Measurements from ENCODE around the gene TAS2R31.
A peak's percentile ranks its signal among the peaks of the same experiment; 100 is the strongest.
"Not testable (repeated sequence)": the region's sequence is repeated elsewhere in the genome, so short reads cannot be mapped to it uniquely, and the experiment has no call there.

Gene TAS2R31

DNA sequence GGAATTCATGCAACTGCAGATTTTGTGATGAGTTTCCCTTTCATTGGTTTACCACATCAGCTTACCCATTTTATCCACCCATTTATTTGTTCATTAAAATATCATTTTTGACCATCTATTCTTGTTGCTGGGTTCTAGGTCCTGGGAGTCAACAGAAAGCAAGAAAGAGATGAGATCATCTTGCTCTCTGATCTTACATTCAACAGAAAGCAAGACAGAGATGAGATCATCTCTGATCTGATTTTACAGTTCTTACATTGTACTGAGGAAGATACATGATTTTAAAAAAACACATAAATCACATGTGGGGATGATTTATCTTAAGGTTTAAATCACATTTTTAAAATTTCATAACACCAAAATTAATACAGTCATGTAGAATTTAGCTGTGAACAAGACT is 28.6 kb upstream of the TAS2R31 start:
- H3K4me3 ChIP-seq (replicated peaks; ENCODE audit: low read depth, low read length), result no peak overlapping the region
- DNase-seq (ENCODE audit: low read depth), result peak; percentile 14

GRCh38 chr12:11059041-11059440 is 27.8 kb upstream of the TAS2R31 start:
- DNase-seq (ENCODE audit: low read depth), result no peak
- TF ChIP-seq CTCF (IDR thresholded peaks at IDR 0.05; ENCODE audit: low read length, missing control alignments), result no peak
- no peak overlapping the region for H3K4me3 ChIP-seq (replicated peaks; ENCODE audit: low read depth, low read length)

More for the DNA sequence above, 28.6 kb upstream of the TAS2R31 start:
- TF ChIP-seq CTCF (IDR thresholded peaks at IDR 0.05; ENCODE audit: low read length, missing control alignments), result no peak

DNA sequence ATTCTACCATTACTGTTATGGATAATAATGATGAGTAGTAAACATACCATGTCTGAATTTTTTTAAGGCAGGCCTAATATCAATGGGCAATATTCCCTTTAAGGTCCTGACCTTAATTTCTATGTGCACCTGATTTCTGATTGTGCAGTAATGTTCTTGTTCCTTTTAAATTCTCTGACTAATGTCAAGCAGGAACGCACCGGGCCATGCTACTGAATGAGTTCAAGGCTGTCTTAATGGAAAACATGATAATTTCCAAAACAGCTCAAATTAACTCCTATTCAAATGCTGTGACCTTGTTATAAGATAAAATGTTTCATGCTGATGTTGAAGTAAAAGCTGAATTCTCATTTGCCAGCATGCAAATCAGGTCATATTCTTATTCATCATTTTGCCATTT is 24.1 kb upstream of the TAS2R31 start:
- no peak overlapping the region for H3K4me3 ChIP-seq (replicated peaks; ENCODE audit: low read depth, low read length)
- no peak for DNase-seq (ENCODE audit: low read depth)
- TF ChIP-seq CTCF (IDR thresholded peaks at IDR 0.05; ENCODE audit: low read length, missing control alignments), result no peak

DNA sequence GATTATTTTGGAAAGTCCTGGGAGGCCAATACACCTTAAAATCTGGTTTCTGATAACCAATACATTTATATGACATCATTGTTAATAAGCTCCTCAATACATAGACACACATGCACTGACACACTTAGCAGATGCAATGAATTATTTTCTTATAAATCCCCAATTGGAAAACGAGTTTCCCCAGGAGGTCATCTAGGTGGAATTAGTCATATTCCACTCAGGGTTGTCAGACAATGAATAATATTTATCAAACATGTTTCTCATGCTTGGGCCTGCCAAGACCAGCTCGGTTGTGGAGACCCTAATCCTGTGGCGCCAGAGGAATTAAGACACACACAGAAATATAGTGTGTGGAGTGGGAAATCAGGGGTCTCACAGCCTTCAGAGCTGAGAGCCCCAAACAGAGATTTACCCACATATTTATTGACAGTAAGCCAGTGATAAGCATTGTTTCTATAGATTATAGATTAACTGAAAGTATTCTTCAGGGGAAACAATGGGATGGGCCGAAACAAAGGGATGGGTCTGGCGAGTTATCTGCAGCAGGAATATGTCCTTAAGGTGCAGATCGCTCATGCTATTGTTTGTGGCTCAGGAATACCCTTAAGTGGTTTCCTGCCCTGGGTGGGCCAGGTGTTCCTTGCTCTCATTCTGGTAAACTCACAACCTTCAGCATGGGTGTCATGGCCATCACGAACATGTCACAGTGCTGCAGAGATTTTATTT is 18.8 kb upstream of the TAS2R31 start:
- not testable (repeated sequence) for H3K4me3 ChIP-seq (replicated peaks; ENCODE audit: low read depth, low read length); DNase-seq (ENCODE audit: low read depth)

GRCh38 chr12:11041366-11041765 is 10.2 kb upstream of the TAS2R31 start:
- H3K4me3 ChIP-seq (replicated peaks; ENCODE audit: low read depth, low read length), result not testable (repeated sequence)
- peak; percentile 5 for DNase-seq (ENCODE audit: low read depth)

- no peak for TF ChIP-seq CTCF (IDR thresholded peaks at IDR 0.05; ENCODE audit: low read length, missing control alignments)
- no peak for DNase-seq (ENCODE audit: low read depth)
- H3K4me3 ChIP-seq (replicated peaks; ENCODE audit: low read depth, low read length), result no peak overlapping the region
Measured at GRCh38 chr12:11040162-11040561, 9.0 kb upstream of the TAS2R31 start.

DNA sequence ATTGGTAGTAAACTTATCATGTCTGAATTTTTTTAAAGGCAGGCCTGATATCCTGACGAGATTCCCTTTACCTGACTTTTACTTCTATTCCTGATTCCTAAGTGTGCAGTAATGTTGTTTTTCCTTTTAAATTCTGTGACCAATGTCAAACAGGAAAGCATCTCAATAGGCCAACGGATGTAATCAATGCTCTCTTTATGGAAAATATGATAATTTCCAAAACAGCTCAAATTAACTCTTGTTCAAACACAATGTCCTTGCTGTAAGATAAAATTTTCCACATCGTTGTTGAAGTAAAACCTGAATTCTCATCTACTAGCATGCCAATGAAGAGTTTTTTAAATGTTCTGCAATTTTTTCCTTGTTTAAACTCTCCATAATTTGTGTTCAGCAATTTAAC is 8.0 kb upstream of the TAS2R31 start:
- no peak for TF ChIP-seq CTCF (IDR thresholded peaks at IDR 0.05; ENCODE audit: low read length, missing control alignments)
- no peak for DNase-seq (ENCODE audit: low read depth)
- no peak overlapping the region for H3K4me3 ChIP-seq (replicated peaks; ENCODE audit: low read depth, low read length)

- H3K4me3 ChIP-seq (replicated peaks; ENCODE audit: low read depth, low read length); DNase-seq (ENCODE audit: low read depth): not testable (repeated sequence)
Measured at GRCh38 chr12:11033959-11034358, 2.8 kb upstream of the TAS2R31 start.
